Body of pancreas (tissue), 4 donors: Measurements from ENCODE around the gene GP9. TPM values are rescaled to one million over a fixed set of nuclear protein-coding genes. Genes with fewer than 3 reads are reported as not detected.

Experiments
- ATAC-seq: fragments of 150-250 bp; one replicate; pipeline ENCODE4 v1.9.1; 2016
- DNase-seq, 4 donors: peaks; one replicate each; pipeline ENCODE4 v3.0.0-alpha.2; 2019
- H3K27ac ChIP-seq, 4 donors: fragments of 200-600 bp; sonication (generic); 1 replicate in 3 of 4; 2 replicates in 1 of 4; pipeline versions ENCODE4 v1.5.1 to v1.6.1; 2016 to 2019; ENCODE audit warnings: mild to moderate bottlenecking in 1 of 4, mixed read lengths in 1 of 4, moderate library complexity in 1 of 4
- H3K27me3 ChIP-seq, 2 donors: fragments of 200-600 bp; sonication (generic); one replicate each; pipeline ENCODE4 v1.6.0; 2016; ENCODE audit warnings: mild to moderate bottlenecking in 1 of 2
- H3K36me3 ChIP-seq, 2 donors: fragments of 200-600 bp; sonication (generic); replicated peaks in 1 of 2; 2 replicates each; pipeline ENCODE4 v1.5.1; 2016; ENCODE audit warnings: low read depth in 2 of 2; ENCODE audit not compliant: insufficient read depth in 1 of 2
- H3K4me1 ChIP-seq: fragments of 200-600 bp; sonication (generic); one replicate; pipeline ENCODE4 v1.6.0; 2016
- H3K4me3 ChIP-seq, 2 donors: fragments of 200-600 bp; sonication (generic); 1 replicate in 1 of 2; 2 replicates in 1 of 2; pipeline ENCODE4 v1.5.1; 2016 to 2019
- H3K9me3 ChIP-seq, 3 donors: fragments of 200-600 bp; sonication (generic); 1 replicate in 2 of 3; 2 replicates in 1 of 3; pipeline ENCODE4 v1.5.1; 2016
- POLR2A ChIP-seq, 3 donors: fragments of 450-650 bp; IDR thresholded peaks; one replicate each; pipeline ENCODE4 v1.6.1; 2016; ENCODE audit warnings: antibody characterized with exemption in 3 of 3, mild to moderate bottlenecking in 2 of 3
- WGBS, 2 donors: methylation state at CpG; one replicate each; pipeline ENCODE4 v1.1.5; 2017; 5-methylcytosine and 5-hydroxymethylcytosine counted together
- intact Hi-C: fragments of 100-400 bp; cut with DNase I; formaldehyde crosslinking; loops from one replicate; pipeline ENCODE4 v1.15.1; 2023
- total RNA-seq, 2 donors: library from RNA; depleted of rRNA; stranded (reverse); fragments of >200 nt; gene quantifications; one replicate each; pipeline ENCODE4 v1.1.0, GENCODE V29; 2016
- TF ChIP-seq, protein P1 (sequence below), 7 experiments: fragments of 450-650 bp in 4 of 7; fragments of 200-600 bp in 3 of 7; sonication (generic) in 3 of 7; IDR thresholded peaks; one replicate each; pipeline ENCODE4 v1.5.1; 2016 to 2019; ENCODE audit warnings: antibody characterized with exemption in 7 of 7

The GP9 gene
- total RNA-seq, 2 donors from 2014 or later: not detected

DNA sequence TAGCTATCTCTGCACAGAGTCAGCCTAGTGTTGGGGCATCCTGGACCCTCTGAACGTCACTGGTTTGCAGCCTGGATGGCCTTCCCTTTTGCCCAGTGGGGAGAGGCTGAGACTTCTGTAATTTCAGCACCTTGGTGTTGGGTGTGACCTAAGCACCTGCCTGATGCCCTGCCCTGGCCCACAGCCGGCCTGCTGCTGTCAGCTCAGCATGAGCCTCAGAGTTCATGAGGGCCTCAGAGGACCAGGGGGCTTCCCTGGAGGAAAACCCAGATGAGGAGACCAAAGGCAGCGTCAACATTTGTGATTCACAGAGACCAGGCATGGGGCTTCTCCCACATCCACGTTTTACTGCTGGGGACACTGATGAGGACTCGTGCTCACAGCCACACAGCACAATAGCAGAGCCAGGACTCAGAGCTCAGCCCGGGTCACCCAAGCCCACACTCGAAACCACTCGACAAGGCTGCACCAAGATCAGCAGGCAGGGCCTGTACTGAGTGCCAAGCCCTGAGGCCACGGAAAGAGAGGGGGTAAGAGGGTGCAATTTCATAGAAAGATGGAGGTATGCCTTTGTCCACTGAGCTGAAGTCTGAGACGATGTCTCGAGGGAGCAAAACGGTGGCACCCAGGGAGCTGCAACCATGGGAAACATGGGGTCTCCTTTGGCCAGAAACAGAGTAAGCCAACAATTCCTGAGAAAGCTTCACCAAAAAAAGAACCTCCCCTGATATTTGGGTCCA lies 9.9 kb upstream of the GP9 start:
- no peaks in the 10 kb centered on the region for H3K9me3 ChIP-seq
- WGBS, 2 donors: 95 to 98% methylated on average over 12 of the region's 12 CpGs
- peaks cover 46% of the 10 kb centered on the region for H3K4me1 ChIP-seq
- no peak overlapping the region for H3K4me3 ChIP-seq
- TF ChIP-seq POLR2A (IDR thresholded peaks at IDR 0.05): no peak
- TF ChIP-seq, protein P1, sequence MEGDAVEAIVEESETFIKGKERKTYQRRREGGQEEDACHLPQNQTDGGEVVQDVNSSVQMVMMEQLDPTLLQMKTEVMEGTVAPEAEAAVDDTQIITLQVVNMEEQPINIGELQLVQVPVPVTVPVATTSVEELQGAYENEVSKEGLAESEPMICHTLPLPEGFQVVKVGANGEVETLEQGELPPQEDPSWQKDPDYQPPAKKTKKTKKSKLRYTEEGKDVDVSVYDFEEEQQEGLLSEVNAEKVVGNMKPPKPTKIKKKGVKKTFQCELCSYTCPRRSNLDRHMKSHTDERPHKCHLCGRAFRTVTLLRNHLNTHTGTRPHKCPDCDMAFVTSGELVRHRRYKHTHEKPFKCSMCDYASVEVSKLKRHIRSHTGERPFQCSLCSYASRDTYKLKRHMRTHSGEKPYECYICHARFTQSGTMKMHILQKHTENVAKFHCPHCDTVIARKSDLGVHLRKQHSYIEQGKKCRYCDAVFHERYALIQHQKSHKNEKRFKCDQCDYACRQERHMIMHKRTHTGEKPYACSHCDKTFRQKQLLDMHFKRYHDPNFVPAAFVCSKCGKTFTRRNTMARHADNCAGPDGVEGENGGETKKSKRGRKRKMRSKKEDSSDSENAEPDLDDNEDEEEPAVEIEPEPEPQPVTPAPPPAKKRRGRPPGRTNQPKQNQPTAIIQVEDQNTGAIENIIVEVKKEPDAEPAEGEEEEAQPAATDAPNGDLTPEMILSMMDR (IDR thresholded peaks at IDR 0.05): no peak
- no peak for DNase-seq
- no peak overlapping the region for H3K27ac ChIP-seq
- ATAC-seq: no peak
- H3K27me3 ChIP-seq: no peaks in the 10 kb centered on the region
- intact Hi-C loops: no loop called here
- H3K36me3 ChIP-seq: no peaks in the 10 kb centered on the region

DNA sequence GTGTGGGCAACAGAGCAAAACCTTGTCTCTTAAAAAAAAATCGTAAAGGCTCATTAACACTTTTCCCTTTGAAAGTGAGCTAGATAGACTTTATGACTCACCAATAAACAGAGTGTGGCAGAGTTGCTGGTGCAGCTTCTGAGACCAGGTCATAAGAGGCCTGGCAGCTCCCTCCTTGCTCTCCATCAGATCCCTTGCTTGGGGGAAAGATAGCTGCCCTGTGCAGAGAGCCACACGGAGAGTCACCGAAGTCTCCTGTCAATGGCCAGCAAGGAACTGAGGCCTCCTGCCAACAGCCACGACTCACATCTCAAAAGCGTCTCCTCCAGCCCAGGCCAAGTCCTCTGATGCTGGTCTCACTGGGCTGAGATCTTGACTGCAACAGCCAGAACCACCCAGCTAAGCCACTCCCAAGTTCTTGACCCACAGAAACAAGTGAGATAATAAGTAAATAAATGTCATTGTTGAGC lies 8.7 kb upstream of the GP9 start:
- Histone ChIP-seq H3K4me3 (no peak overlapping the region), H3K27me3 (no peaks in the 10 kb centered on the region), H3K27ac (peak overlapping the region; percentile 76 to 94 (median 84)), H3K9me3 (no peaks in the 10 kb centered on the region), H3K36me3 (no peaks in the 10 kb centered on the region), H3K4me1 (peaks cover 52% of the 10 kb centered on the region)
- ATAC-seq (no peak), DNase-seq (peak in 3 of 4 donors; percentile 44 to 52 (median 45))
- WGBS, 2 donors: 25 to 31% methylated on average over 5 of the region's 5 CpGs
- intact Hi-C loops: no loop called here
- TF ChIP-seq POLR2A (IDR thresholded peaks at IDR 0.05): peak in 1 of 3 donors; percentile 20
- TF ChIP-seq, protein P1 (IDR thresholded peaks at IDR 0.05): no peak

DNA sequence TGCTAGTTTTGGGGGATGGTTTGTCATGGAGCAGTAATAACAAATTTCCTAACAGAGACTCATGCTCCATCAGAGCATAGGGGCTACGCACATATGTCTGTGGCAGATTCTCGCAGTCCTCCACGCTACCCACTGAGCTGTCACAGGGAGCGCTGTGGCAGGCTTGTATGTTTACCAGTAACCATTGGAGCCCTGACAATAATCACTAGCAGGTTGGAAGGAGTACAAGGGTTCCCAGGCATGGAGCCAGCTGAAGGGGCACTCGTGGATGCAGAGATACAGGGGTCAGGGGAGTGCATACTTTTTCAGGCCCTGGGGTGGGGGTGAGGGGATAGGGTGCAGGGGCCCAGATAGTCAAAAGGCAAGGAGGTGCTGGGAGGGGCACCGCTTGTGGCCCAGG lies 7.9 kb upstream of the GP9 start:
- H3K36me3 ChIP-seq: no peaks in the 10 kb centered on the region
- H3K4me1 ChIP-seq: peaks cover 52% of the 10 kb centered on the region
- intact Hi-C loops: no loop called here
- ATAC-seq: peak; percentile 49
- DNase-seq: peak; percentile 67 to 81 (median 72)
- 18 to 37% methylated on average over 6 of the region's 6 CpGs for WGBS, 2 donors
- H3K4me3 ChIP-seq: no peak overlapping the region
- no peaks in the 10 kb centered on the region for H3K9me3 ChIP-seq
- peak overlapping the region; percentile 76 to 94 (median 84) for H3K27ac ChIP-seq
- TF ChIP-seq, protein P1 (IDR thresholded peaks at IDR 0.05): no peak
- TF ChIP-seq POLR2A (IDR thresholded peaks at IDR 0.05): no peak
- no peaks in the 10 kb centered on the region for H3K27me3 ChIP-seq

DNA sequence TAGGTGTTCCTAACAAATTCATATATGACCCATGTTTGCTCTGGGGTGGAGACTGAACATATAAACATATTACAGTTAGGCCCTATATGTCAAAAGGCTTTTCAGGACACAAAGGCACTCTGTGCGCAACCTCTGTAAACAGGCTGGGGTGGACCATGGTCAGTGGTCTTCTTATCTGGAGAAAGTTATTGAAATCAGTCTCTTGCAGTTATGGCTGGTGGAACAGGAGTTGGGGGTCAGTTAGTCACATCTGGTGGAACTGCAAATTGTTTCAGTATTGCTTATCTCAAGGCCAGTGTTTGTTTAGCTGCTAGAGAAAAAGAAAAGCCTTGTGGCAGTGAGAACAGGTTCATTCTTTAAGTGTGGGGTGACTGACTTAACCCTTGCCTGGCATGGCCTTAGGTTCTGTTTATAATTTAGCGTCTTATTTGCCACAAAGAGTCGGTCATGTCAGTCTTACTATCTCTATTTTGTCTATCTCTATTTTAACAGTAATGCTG lies 5.9 kb upstream of the GP9 start:
- Histone ChIP-seq H3K27ac (peak overlapping the region; percentile 76 to 94 (median 84)), H3K27me3 (no peaks in the 10 kb centered on the region), H3K4me3 (no peak overlapping the region), H3K4me1 (peaks cover 65% of the 10 kb centered on the region), H3K36me3 (no peaks in the 10 kb centered on the region), H3K9me3 (no peaks in the 10 kb centered on the region)
- TF ChIP-seq, protein P1 (IDR thresholded peaks at IDR 0.05): peak in 3 of 7 experiments; percentile 7 to 32 (median 10)
- TF ChIP-seq POLR2A (IDR thresholded peaks at IDR 0.05): no peak
- ATAC-seq (peak; percentile 62), DNase-seq (peak; percentile 36 to 66 (median 49))
- intact Hi-C loops: no loop called here
- WGBS, 2 donors: 16 to 29% methylated on average over 3 of the region's 3 CpGs
